CD1c-positive myeloid dendritic cell (primary cell): ENCODE measurements around the gene DMWD.
A peak's percentile ranks its signal among the peaks of the same experiment; 100 is the strongest.

Experiments used
- DNase-seq: peaks from one replicate; pipeline ENCODE4 v3.0.0-alpha.2; 2016; ENCODE audit errors: extremely low spot score

Gene DMWD

DNA sequence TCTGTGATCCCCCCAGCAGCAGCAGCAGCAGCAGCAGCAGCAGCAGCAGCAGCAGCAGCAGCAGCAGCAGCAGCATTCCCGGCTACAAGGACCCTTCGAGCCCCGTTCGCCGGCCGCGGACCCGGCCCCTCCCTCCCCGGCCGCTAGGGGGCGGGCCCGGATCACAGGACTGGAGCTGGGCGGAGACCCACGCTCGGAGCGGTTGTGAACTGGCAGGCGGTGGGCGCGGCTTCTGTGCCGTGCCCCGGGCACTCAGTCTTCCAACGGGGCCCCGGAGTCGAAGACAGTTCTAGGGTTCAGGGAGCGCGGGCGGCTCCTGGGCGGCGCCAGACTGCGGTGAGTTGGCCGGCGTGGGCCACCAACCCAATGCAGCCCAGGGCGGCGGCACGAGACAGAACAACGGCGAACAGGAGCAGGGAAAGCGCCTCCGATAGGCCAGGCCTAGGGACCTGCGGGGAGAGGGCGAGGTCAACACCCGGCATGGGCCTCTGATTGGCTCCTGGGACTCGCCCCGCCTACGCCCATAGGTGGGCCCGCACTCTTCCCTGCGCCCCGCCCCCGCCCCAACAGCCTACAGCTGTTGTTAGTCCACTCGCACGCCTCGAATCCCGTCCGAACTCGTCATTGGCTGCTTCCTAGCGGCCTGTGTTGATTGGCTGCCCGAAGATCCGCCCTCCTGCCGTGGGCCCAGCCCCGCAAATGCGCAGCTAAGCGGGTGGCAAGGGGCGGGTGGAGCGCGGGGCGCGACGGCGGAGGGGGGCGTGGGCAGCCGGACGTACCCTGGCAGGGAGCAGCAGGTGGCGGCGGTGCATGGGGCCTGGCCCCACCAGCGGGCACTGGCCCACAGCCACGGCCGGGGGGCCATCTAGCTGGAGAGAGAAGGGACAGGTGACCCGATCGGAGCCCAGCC, 22.2 kb downstream of the DMWD start:
- DNase-seq = peak; percentile 96

DNA sequence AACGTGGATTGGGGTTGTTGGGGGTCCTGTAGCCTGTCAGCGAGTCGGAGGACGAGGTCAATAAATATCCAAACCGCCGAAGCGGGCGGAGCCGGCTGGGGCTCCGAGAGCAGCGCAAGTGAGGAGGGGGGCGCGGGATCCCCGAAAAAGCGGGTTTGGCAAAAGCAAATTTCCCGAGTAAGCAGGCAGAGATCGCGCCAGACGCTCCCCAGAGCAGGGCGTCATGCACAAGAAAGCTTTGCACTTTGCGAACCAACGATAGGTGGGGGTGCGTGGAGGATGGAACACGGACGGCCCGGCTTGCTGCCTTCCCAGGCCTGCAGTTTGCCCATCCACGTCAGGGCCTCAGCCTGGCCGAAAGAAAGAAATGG, 22.8 kb downstream of the DMWD start:
- DNase-seq = peak; percentile 56

DNA sequence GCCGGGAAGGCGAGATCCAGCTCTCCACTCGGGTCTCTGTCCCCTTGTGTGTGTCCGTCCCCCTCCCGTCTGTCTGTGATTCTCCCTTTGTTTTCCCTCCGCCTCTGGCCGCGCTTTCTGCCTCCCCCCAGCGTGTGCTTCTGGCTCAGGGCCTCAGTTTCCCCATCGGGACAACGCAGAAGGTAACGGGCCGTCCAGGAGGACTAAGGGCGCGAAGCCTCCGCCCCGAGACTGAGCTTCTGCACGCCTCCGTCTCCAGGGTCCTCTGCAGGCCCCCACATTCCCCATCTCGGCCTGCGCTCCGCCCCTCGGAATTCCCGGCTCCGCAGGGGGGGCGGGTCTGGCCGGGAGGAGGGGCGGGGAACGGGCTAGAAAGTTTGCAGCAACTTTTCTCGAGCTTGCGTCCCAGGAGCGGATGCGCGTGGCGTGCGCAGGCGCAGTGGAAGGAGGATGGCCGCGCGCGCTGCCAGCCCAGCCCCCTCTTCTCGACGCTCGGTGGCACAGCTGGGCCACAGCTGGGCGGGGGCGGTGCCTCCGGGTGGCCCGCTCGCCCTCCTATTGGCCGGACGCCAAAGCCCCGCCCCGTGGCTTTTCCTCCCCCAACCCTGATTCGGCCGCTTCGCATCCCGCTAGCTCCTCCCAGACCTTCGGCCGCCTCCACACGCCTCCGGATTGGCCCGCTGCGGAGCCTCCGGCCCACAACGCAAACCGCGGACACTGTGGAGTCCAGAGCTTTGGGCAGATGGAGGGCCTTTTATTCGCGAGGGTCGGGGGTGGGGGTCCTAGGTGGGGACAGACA, 23.5 kb downstream of the DMWD start, which contains the start of gene SIX5:
Gene SIX5 (minus strand): TSS at position 269 of the 799 bp plus-strand sequence. CDS start 408 bp downstream, outside the sequence.
- peak; percentile 96 for DNase-seq

DNA sequence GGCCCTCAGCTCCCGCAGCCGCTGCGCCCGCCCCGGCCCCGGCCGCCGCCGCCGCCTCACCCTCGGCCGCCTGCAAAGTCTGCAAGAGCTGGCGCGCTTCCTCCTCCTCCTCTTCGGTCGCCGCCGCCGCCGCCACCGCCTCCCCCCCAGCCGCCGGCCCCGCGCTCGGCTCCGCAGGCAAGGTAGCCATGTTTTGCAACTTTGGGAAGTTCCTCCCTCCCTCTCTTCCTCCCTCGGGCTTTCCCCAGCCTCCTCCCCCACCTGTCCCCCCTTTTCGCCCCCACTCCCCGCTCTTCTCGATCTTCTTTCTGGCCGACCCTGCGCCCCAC, 24.0 kb downstream of the DMWD start:
- DNase-seq = peak; percentile 64

- peak; percentile 18 for DNase-seq
These were observed 24.6 kb downstream of the DMWD start for GRCh38 chr19:45767881-45768654.

GRCh38 chr19:45767410-45767880, 25.2 kb downstream of the DMWD start:
- DNase-seq = no peak

- DNase-seq = no peak
These were observed 25.7 kb downstream of the DMWD start for GRCh38 chr19:45766869-45767346.

- no peak for DNase-seq
These were observed 26.3 kb downstream of the DMWD start for GRCh38 chr19:45766296-45766868.

DNA sequence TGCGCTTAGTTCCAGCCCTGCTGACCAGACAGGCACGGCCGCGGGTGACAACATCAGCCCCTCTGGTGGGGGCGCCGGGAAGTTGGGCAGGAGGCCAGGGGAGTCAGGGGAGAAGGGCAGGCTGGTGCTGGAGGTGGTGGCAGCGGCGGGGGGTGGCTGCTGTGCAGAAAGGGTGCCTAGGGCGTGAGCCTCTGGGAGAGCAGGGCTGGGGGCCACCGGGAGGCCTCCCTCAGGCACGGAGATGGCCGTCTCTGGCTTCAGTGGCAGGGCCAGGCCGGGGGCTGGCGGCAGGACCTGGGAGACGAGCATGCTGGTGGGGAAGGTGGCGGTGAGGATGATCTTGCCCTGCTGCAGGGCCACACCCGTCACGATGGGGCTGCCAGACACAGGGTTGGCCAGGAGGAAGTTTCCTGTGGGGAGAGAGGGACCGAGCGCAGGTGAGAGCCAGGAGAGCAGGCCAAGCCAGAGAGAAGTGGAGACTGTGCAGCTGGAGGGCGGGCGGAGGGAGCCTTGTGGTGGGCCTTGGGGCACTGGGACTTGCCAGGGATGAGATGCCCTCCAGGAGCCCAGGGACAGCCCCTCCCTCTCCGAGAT, 26.8 kb downstream of the DMWD start:
- DNase-seq = no peak

DNA sequence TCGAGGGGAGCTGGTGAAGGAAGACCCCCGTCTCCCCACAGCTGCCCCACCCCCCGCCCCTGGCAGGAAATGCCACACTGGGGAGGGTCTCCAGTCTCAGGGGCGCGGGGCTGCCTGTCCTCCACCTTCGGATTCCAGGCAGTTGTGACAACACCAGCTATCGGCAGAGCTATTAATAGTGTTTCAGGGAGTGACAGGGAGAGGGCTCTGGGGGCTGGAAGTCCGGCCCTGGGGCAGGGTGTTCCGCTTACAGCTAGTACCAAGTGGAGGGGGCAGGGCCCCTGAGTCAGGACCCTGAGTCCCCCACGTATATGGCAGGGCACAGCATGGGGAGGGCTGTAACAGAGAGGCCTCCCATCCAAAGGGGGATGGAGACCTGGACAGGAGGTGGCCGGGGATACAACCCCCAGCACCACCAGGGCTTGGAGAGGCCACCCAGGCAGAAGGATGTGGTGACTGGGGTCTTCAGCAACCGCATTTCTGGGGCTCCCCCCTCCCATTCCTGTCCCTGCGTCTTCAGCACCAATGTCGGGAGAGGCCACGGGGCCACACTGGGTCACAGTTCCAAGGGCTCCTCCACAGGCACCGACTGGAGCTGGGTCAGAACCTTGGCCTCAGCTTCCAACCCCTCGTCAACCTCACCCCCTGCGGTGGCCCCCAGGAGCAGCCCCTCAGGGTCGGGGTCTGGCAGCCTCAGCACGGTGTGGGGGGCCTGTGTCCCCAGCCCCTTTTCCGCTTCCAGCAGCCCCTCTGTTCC, 27.5 kb downstream of the DMWD start:
- no peak for DNase-seq

DNA sequence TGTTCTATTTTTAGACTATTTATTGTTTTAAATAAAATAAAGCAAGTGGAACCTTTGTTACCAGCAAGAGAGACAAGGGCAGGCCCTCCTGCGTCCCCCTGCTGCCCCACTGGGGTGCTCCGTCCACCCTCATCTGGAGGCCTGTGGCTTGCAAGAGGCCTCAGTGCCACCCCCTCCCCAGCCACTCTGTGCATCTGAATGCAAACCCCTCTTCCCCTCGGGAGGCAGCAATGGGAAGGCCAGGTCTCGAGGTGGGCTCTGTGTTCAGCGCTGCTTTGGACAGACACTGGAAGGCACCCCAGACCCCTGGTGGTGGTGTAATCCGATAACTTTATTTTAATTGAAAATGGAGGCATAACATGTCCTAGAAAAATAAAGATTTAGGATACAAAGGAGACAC, 28.2 kb downstream of the DMWD start:
- DNase-seq = no peak

- no peak for DNase-seq
These were observed 28.9 kb downstream of the DMWD start for GRCh38 chr19:45763691-45764294.

GRCh38 chr19:45762870-45763631, 29.6 kb downstream of the DMWD start:
- DNase-seq = no peak

DNA sequence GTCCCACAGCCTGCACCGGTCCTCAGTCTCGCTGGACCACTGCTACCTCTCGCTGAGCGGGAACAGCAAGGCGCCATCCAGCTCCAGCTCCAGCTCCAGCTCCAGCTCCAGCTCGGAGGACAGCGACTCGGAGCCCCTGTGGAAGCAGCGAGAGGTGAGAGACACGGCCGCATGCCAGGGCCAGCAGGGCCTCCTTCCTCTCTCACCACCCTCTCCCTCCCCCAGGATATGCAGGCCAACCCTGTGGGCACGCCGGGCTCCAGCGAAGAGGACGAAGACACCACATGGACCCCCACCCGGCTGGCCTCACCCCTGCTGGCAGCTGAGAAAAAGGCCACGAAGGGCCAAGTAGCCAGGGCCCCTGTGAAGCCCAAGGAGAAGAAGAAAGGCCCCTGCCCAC, 30.9 kb downstream of the DMWD start:
- DNase-seq = no peak

DNA sequence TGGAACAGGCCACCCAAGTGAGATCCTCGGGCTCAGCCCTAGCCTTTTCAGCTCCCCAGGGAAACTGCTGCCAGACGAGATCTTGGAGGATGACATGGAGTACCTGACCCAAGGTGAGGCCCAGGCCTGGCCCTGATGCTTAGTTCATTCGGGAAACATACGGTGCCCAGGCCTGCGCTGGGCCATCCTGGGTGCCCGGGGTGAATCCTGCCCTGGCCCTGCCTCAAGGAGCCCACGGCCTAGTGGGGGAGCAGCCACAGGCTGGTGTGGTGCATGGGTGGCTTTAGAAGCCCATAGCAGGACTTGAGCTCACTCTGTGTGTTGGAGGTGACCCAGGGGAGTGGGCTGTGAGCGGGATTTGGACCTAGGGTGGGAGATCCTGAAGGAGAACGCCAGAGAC, 33.7 kb downstream of the DMWD start:
- DNase-seq = no peak

GRCh38 chr19:45757695-45758094, 35.0 kb downstream of the DMWD start:
- no peak for DNase-seq

DNA sequence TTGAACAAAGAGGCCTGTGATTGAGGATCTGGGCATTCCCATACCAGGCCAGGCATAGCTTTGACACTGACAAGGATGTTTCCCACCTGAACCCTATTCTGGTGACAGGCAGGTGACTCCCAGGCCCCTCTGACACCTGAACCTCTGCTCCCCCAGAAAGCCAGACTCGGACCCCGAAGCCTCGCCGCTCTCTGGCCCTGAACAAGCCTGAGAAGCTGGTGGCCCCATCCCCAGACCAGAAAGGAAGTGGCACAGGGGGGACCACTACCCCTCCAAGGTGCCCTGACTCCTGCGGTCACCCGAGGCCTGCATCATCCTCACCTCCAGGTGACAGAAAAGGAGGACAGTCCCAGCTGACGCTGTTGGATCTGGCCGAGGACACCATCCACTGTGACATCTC, 38.3 kb downstream of the DMWD start:
- DNase-seq = no peak

- no peak for DNase-seq
These were observed 39.1 kb downstream of the DMWD start for GRCh38 chr19:45753548-45753947.

GRCh38 chr19:45752639-45753038, 40.0 kb downstream of the DMWD start:
- no peak for DNase-seq
